Effector memory CD8-positive, alpha-beta T cell (primary cell): ENCODE data around the gene SPOUT1.
"Not testable (repeated sequence)": the region's sequence is repeated elsewhere in the genome, so short reads cannot be mapped to it uniquely, and the experiment has no call there.

Experiments used
- ATAC-seq: fragments of 150-1000 bp; cut with Tn5 transposase; replicated peaks from 2 replicates; pipeline ENCODE4 v1.10.0; 2021; ENCODE audit warnings: mild to moderate bottlenecking, moderate library complexity
- DNase-seq, 3 experiments: peaks; one replicate each; pipeline ENCODE4 v3.0.0; 2021
- H3K27ac Mint-ChIP-seq, 2 donors: one replicate each; pipeline ENCODE4 v1.8.0; 2022; ENCODE audit warnings: mild to moderate bottlenecking in 2 of 2, mixed read lengths in 2 of 2, moderate library complexity in 2 of 2
- H3K27me3 Mint-ChIP-seq, 2 donors: one replicate each; pipeline ENCODE4 v1.8.0; 2022; ENCODE audit warnings: mixed read lengths in 2 of 2
- H3K36me3 Mint-ChIP-seq: one replicate; pipeline ENCODE4 v1.8.0; 2022; ENCODE audit warnings: mild to moderate bottlenecking, moderate library complexity, mixed read lengths; ENCODE audit not compliant: insufficient read depth
- H3K4me1 Mint-ChIP-seq, 2 donors: one replicate each; pipeline ENCODE4 v1.8.0; 2022; ENCODE audit warnings: low read depth in 2 of 2, mixed read lengths in 2 of 2
- H3K4me3 Mint-ChIP-seq, 2 donors: one replicate each; pipeline ENCODE4 v1.8.0; 2022; ENCODE audit warnings: mild to moderate bottlenecking in 2 of 2, mixed read lengths in 2 of 2, moderate library complexity in 2 of 2
- H3K9me3 Mint-ChIP-seq, 2 donors: one replicate each; pipeline ENCODE4 v1.8.0; 2022; ENCODE audit warnings: mixed read lengths in 2 of 2

SPOUT1 gene

GRCh38 chr9:128790536-128790935 is 39.1 kb downstream of the SPOUT1 start:
- DNase-seq (no peak), ATAC-seq (no peak)
- Mint-ChIP-seq H3K4me1 (peaks cover 22 to 23% of the 10 kb centered on the region in 2 donors), H3K36me3 (peaks cover 47% of the 10 kb centered on the region), H3K9me3 (no peaks in the 10 kb centered on the region), H3K4me3 (no peak overlapping the region), H3K27ac (peak overlapping the region in 1 of 2 donors; percentile 63), H3K27me3 (no peaks in the 10 kb centered on the region)

- Mint-ChIP-seq H3K4me1 (peaks cover 19 to 20% of the 10 kb centered on the region in 2 donors), H3K4me3 (peak overlapping the region; percentile 96 to 98), H3K36me3 (peaks cover 26% of the 10 kb centered on the region), H3K27me3 (no peaks in the 10 kb centered on the region), H3K9me3 (no peaks in the 10 kb centered on the region), H3K27ac (peak overlapping the region; percentile 96 to 97)
- ATAC-seq (no peak), DNase-seq (no peak)
These were observed 41.1 kb downstream of the SPOUT1 start for GRCh38 chr9:128788445-128788844.

GRCh38 chr9:128787659-128788058 is 41.9 kb downstream of the SPOUT1 start:
- Mint-ChIP-seq H3K9me3 (no peaks in the 10 kb centered on the region), H3K27me3 (no peaks in the 10 kb centered on the region), H3K36me3 (peaks cover 24% of the 10 kb centered on the region), H3K27ac (peak overlapping the region; percentile 96 to 97), H3K4me3 (peak overlapping the region; percentile 96 to 98), H3K4me1 (peaks cover 14 to 16% of the 10 kb centered on the region in 2 donors)
- DNase-seq = no peak
- no peak for ATAC-seq

- H3K9me3 Mint-ChIP-seq = no peaks in the 10 kb centered on the region
- peak within 1 kb of the TSS; percentile 96 to 97 for H3K27ac Mint-ChIP-seq
- H3K27me3 Mint-ChIP-seq = no peaks in the 10 kb centered on the region
- peaks cover 14 to 15% of the 10 kb centered on the region in 2 donors for H3K4me1 Mint-ChIP-seq
- H3K36me3 Mint-ChIP-seq = peaks cover 19% of the 10 kb centered on the region
- DNase-seq = peak; percentile 87 to 91 (median 91)
- peak within 1 kb of the TSS; percentile 96 to 98 for H3K4me3 Mint-ChIP-seq
- ATAC-seq = peak; percentile 95
These were observed 42.7 kb downstream of the SPOUT1 start, which contains the start of gene TBC1D13 for GRCh38 chr9:128786681-128787601. TBC1D13 (plus strand) TSS chr9:128787253; CDS start chr9:128787354, 101 bp downstream.

- Mint-ChIP-seq H3K4me1 (peaks cover 12 to 15% of the 10 kb centered on the region in 2 donors), H3K27ac (peak overlapping the region in 1 of 2 donors; percentile 97), H3K4me3 (peak overlapping the region in 1 of 2 donors; percentile 96), H3K36me3 (peaks cover 13% of the 10 kb centered on the region), H3K27me3 (no peaks in the 10 kb centered on the region), H3K9me3 (no peaks in the 10 kb centered on the region)
- DNase-seq (no peak), ATAC-seq (no peak)
These were observed 44.2 kb downstream of the SPOUT1 start for GRCh38 chr9:128785427-128785826.

GRCh38 chr9:128782669-128783068 is 46.9 kb downstream of the SPOUT1 start:
- DNase-seq (no peak), ATAC-seq (no peak)
- H3K27ac Mint-ChIP-seq = peak overlapping the region in 1 of 2 donors; percentile 60
- H3K4me1 Mint-ChIP-seq = peaks cover 3 to 10% of the 10 kb centered on the region in 2 donors
- no peaks in the 10 kb centered on the region for H3K27me3 Mint-ChIP-seq
- H3K4me3 Mint-ChIP-seq = no peak overlapping the region
- H3K36me3 Mint-ChIP-seq = peaks cover 8% of the 10 kb centered on the region
- no peaks in the 10 kb centered on the region for H3K9me3 Mint-ChIP-seq

- H3K4me1 Mint-ChIP-seq = no peaks in the 10 kb centered on the region
- H3K27me3 Mint-ChIP-seq = no peaks in the 10 kb centered on the region
- ATAC-seq = no peak
- H3K9me3 Mint-ChIP-seq = no peaks in the 10 kb centered on the region
- no peak overlapping the region for H3K27ac Mint-ChIP-seq
- H3K36me3 Mint-ChIP-seq = peaks cover 2% of the 10 kb centered on the region
- H3K4me3 Mint-ChIP-seq = no peak overlapping the region
- no peak for DNase-seq
These were observed 48.2 kb downstream of the SPOUT1 start for GRCh38 chr9:128781187-128782070.

- H3K4me1 Mint-ChIP-seq, H3K27ac Mint-ChIP-seq: not testable (repeated sequence)
These were observed 49.5 kb downstream of the SPOUT1 start for GRCh38 chr9:128780093-128780492.

GRCh38 chr9:128774804-128775203 is 54.8 kb downstream of the SPOUT1 start:
- peak overlapping the region in 1 of 2 donors; percentile 7 for H3K27ac Mint-ChIP-seq

More at GRCh38 chr9:128780093-128780492, 49.5 kb downstream of the SPOUT1 start:
- H3K4me3 Mint-ChIP-seq, H3K9me3 Mint-ChIP-seq, H3K36me3 Mint-ChIP-seq, H3K27me3 Mint-ChIP-seq, ATAC-seq, DNase-seq: not testable (repeated sequence)

GRCh38 chr9:128773049-128773448 is 56.5 kb downstream of the SPOUT1 start:
- peaks cover 0 to 4% of the 10 kb centered on the region in 2 donors for H3K9me3 Mint-ChIP-seq
- ATAC-seq (no peak), DNase-seq (no peak)
- peaks cover 20 to 27% of the 10 kb centered on the region in 2 donors for H3K4me1 Mint-ChIP-seq
- peak overlapping the region; percentile 91 to 97 for H3K4me3 Mint-ChIP-seq
- H3K36me3 Mint-ChIP-seq = peaks cover 17% of the 10 kb centered on the region
- H3K27ac Mint-ChIP-seq = peak overlapping the region; percentile 95 to 99
- no peaks in the 10 kb centered on the region for H3K27me3 Mint-ChIP-seq

More at GRCh38 chr9:128774804-128775203, 54.8 kb downstream of the SPOUT1 start:
- Mint-ChIP-seq H3K27me3 (no peaks in the 10 kb centered on the region), H3K4me3 (no peak overlapping the region), H3K4me1 (peaks cover 12 to 17% of the 10 kb centered on the region in 2 donors), H3K9me3 (peaks cover 0 to 4% of the 10 kb centered on the region in 2 donors), H3K36me3 (peaks cover 12% of the 10 kb centered on the region)
- ATAC-seq (no peak), DNase-seq (no peak)

GRCh38 chr9:128771745-128772519 is 57.7 kb downstream of the SPOUT1 start, which contains the start of gene ZER1:
ZER1 (minus strand) TSS chr9:128771927; CDS start chr9:128755565, 16,362 bp downstream.
- Mint-ChIP-seq H3K4me1 (peaks cover 24 to 32% of the 10 kb centered on the region in 2 donors), H3K9me3 (peaks cover 0 to 4% of the 10 kb centered on the region in 2 donors), H3K27me3 (no peaks in the 10 kb centered on the region), H3K36me3 (peaks cover 21% of the 10 kb centered on the region), H3K27ac (peak within 1 kb of the TSS; percentile 95 to 99), H3K4me3 (peak within 1 kb of the TSS; percentile 91 to 97)
- ATAC-seq (peak; percentile 93), DNase-seq (peak; percentile 93 to 95 (median 94))

- Mint-ChIP-seq H3K36me3 (peaks cover 20% of the 10 kb centered on the region), H3K27ac (peak overlapping the region; percentile 95 to 99), H3K4me3 (peak overlapping the region; percentile 91 to 97), H3K9me3 (peaks cover 0 to 4% of the 10 kb centered on the region in 2 donors), H3K27me3 (no peaks in the 10 kb centered on the region), H3K4me1 (peaks cover 24 to 32% of the 10 kb centered on the region in 2 donors)
- peak; percentile 28 for ATAC-seq
- peak; percentile 17 to 29 (median 22) for DNase-seq
These were observed 58.4 kb downstream of the SPOUT1 start for GRCh38 chr9:128771094-128771721.
